IMR-90 (cell line): ENCODE data around the gene COL6A5. TPM values are rescaled to one million over a fixed set of nuclear protein-coding genes. Genes with fewer than 3 reads are reported as not detected.

Experiments
- ATAC-seq: fragments of 200-7000 bp; cut with Tn5 transposase; 2 replicates; pipeline ENCODE4 v1.9.1; 2020; ENCODE audit warnings: low read depth, mild to moderate bottlenecking, moderate library complexity
- BruUV-seq: library from RNA; stranded (reverse); fragments of 400-500 nt; replicated peaks from 2 replicates; lab custom pipeline; 2021; lab: Mats Ljungman, UMichigan
- CTCF ChIA-PET: fragments of 300-600 bp; formaldehyde crosslinking; extraction: SDS; loops from one replicate; lab custom pipeline; 2021; ENCODE audit warnings: antibody characterized with exemption; lab: Yijun Ruan, JAX
- POLR2A ChIA-PET: fragments of 300-600 bp; sonication (Branson Sonifier 250); formaldehyde crosslinking; loops from one replicate; lab custom pipeline; 2022; ENCODE audit warnings: antibody characterized with exemption; ENCODE audit not compliant: unreplicated experiment; lab: Charles Lee
- DNase-seq: peaks from one replicate; pipeline ENCODE4 v3.0.0; 2013
- H2AFZ ChIP-seq: replicated peaks from 2 replicates; pipeline ENCODE3; 2013; ENCODE audit warnings: low read length, mild to moderate bottlenecking; ENCODE audit not compliant: poor library complexity
- H2AK5ac ChIP-seq: 2 replicates; pipeline ENCODE4 v1.6.1; 2013; ENCODE audit warnings: low read depth, low read length, inconsistent platforms
- H2AK9ac ChIP-seq: replicated peaks from 2 replicates; pipeline ENCODE3; 2013; ENCODE audit warnings: mild to moderate bottlenecking, low read depth, low read length, moderate library complexity; ENCODE audit not compliant: poor library complexity
- H2BK120ac ChIP-seq: 2 replicates; pipeline ENCODE4 v1.6.1; 2013; ENCODE audit warnings: low read depth, low read length, inconsistent platforms
- H2BK15ac ChIP-seq: 3 replicates; pipeline ENCODE4 v1.6.1; 2013; ENCODE audit warnings: low read depth, low read length, inconsistent platforms
- H2BK20ac ChIP-seq: 2 replicates; pipeline ENCODE4 v1.6.1; 2013; ENCODE audit warnings: low read depth, mild to moderate bottlenecking, inconsistent platforms, low read length, moderate library complexity
- H2BK5ac ChIP-seq: 2 replicates; pipeline ENCODE4 v1.6.1; 2013; ENCODE audit warnings: mild to moderate bottlenecking, low read depth, low read length, inconsistent platforms; ENCODE audit not compliant: poor library complexity, severe bottlenecking
- H3K14ac ChIP-seq: replicated peaks from 2 replicates; pipeline ENCODE4 v1.6.1; 2013; ENCODE audit warnings: low read depth, low read length, inconsistent platforms
- H3K18ac ChIP-seq: 2 replicates; pipeline ENCODE4 v1.6.1; 2013; ENCODE audit warnings: low read depth, low read length, control low read depth
- H3K23ac ChIP-seq: 2 replicates; pipeline ENCODE4 v1.6.1; 2013; ENCODE audit warnings: low read depth, low read length, inconsistent platforms
- H3K27ac ChIP-seq: 2 replicates; pipeline ENCODE4 v1.5.1; 2013; ENCODE audit warnings: mild to moderate bottlenecking, control low read depth, low read length; ENCODE audit not compliant: insufficient read depth
- H3K27me3 ChIP-seq: 2 replicates; pipeline ENCODE4 v1.6.1; 2013; ENCODE audit warnings: low read length; ENCODE audit not compliant: control insufficient read depth, insufficient read depth
- H3K36me3 ChIP-seq: 2 replicates; pipeline ENCODE4 v1.6.1; 2013; ENCODE audit warnings: low read length, mixed read lengths; ENCODE audit not compliant: control insufficient read depth, insufficient read depth
- H3K4ac ChIP-seq: 2 replicates; pipeline ENCODE4 v1.6.1; 2013; ENCODE audit warnings: low read depth, low read length, inconsistent platforms
- H3K4me1 ChIP-seq: 2 replicates; pipeline ENCODE4 v1.6.1; 2013; ENCODE audit warnings: low read length, mixed read lengths; ENCODE audit not compliant: control insufficient read depth, insufficient read depth
- H3K4me2 ChIP-seq: 2 replicates; pipeline ENCODE4 v1.6.1; 2013; ENCODE audit warnings: low read depth, mild to moderate bottlenecking, control low read depth, low read length, moderate library complexity
- H3K4me3 ChIP-seq: 2 replicates; pipeline ENCODE4 v1.5.1; 2013; ENCODE audit warnings: low read depth, mild to moderate bottlenecking, control low read depth, low read length, moderate library complexity; ENCODE audit not compliant: insufficient read depth
- H3K56ac ChIP-seq: 2 replicates; pipeline ENCODE4 v1.6.1; 2013; ENCODE audit warnings: low read length, inconsistent platforms; ENCODE audit not compliant: insufficient read depth; ENCODE audit errors: extremely low read depth
- H3K79me1 ChIP-seq, 2 experiments: 2 replicates each; pipeline ENCODE4 v1.6.1; 2013; ENCODE audit warnings: low read length in 2 of 2, inconsistent platforms in 1 of 2, low read depth in 1 of 2
- H3K9ac ChIP-seq: 2 replicates; pipeline ENCODE4 v1.6.1; 2013; ENCODE audit warnings: low read depth, low read length, control low read depth
- H3K9me1 ChIP-seq: 2 replicates; pipeline ENCODE4 v1.6.1; 2013; ENCODE audit warnings: low read length, inconsistent platforms; ENCODE audit not compliant: insufficient read depth
- H3K9me3 ChIP-seq: 2 replicates; pipeline ENCODE4 v1.6.1; 2013; ENCODE audit warnings: low read length; ENCODE audit not compliant: control insufficient read depth, insufficient read depth
- H4K20me1 ChIP-seq: 2 replicates; pipeline ENCODE4 v1.6.1; 2013; ENCODE audit warnings: low read length, inconsistent platforms; ENCODE audit not compliant: insufficient read depth
- H4K5ac ChIP-seq: 2 replicates; pipeline ENCODE4 v1.6.1; 2013; ENCODE audit warnings: mild to moderate bottlenecking, low read depth, low read length, control low read depth
- H4K8ac ChIP-seq, 2 experiments: 2 replicates each; pipeline ENCODE4 v1.6.1; 2013; ENCODE audit warnings: low read depth in 2 of 2, low read length in 2 of 2, control low read depth in 1 of 2, inconsistent platforms in 1 of 2
- H4K91ac ChIP-seq: 2 replicates; pipeline ENCODE4 v1.6.1; 2013; ENCODE audit warnings: low read depth, low read length, inconsistent platforms; ENCODE audit not compliant: insufficient read depth
- CEBPB ChIP-seq: IDR thresholded peaks from 2 replicates; pipeline ENCODE4 v1.6.1; 2012; ENCODE audit warnings: low read depth, low read length, improper control_type of control experiment
- CHD1 ChIP-seq: IDR thresholded peaks from 2 replicates; pipeline ENCODE4 v1.6.1; 2012; ENCODE audit warnings: low read depth, low read length, improper control_type of control experiment
- NFE2L2 ChIP-seq: fragments of 150-350 bp; IDR thresholded peaks from 2 replicates; pipeline ENCODE4 v1.6.1; 2016; ENCODE audit warnings: low read depth, mild to moderate bottlenecking, low read length
- RCOR1 ChIP-seq: IDR thresholded peaks from 2 replicates; pipeline ENCODE4 v1.6.1; 2012; ENCODE audit warnings: mild to moderate bottlenecking, low read length, improper control_type of control experiment; ENCODE audit not compliant: insufficient replicate concordance
- WGBS, 2 experiments: methylation state at CpG; one replicate each; pipeline versions ENCODE4 v1.1.5 to v1.1.7; 2013; ENCODE audit warnings: missing lambda C conversion rate in 2 of 2; ENCODE audit not compliant: insufficient read length in 1 of 2; ENCODE audit errors: extremely low coverage in 2 of 2; 5-methylcytosine and 5-hydroxymethylcytosine counted together
- dilution Hi-C: fragments of 300-500 bp; cut with HindIII; formaldehyde crosslinking; loops from one replicate; pipeline ENCODE4 v1.14.3; 2018; ENCODE audit warnings: low sequenced_read_pairs; ENCODE audit not compliant: unreplicated experiment
- in situ Hi-C: fragments of 300-500 bp; cut with MboI; formaldehyde crosslinking; loops from 3 replicates; pipeline ENCODE4 v1.14.3; 2019; ENCODE audit warnings: low sequenced_read_pairs, inconsistent platforms, mixed read lengths
- intact Hi-C: fragments of 100-400 bp; cut with micrococcal nuclease; formaldehyde crosslinking; loops from 2 replicates; pipeline ENCODE4 v1.10.0; 2022
- polyA plus RNA-seq, 3 experiments: library from polyadenylated mRNA; depleted of rRNA; stranded (reverse); fragments of >200 nt; gene quantifications; 2 replicates each; pipeline ENCODE4 v1.2.3, GENCODE V29; 2012; ENCODE audit warnings: low replicate concordance in 1 of 3
- total RNA-seq: library from RNA; depleted of rRNA; stranded (reverse); fragments of >200 nt; gene quantifications from 2 replicates; pipeline ENCODE4 v1.2.3, GENCODE V29; 2012
- TF ChIP-seq, protein P1 (sequence below): fragments of 150-350 bp; IDR thresholded peaks from 2 replicates; pipeline ENCODE4 v1.6.1; 2017; ENCODE audit warnings: mild to moderate bottlenecking, antibody characterized with exemption, low read length, low read depth

The COL6A5 gene
- total and polyA plus RNA-seq, 2 of the 4 experiments (the other 2 are of a cell fraction) = not detected

GRCh38 chr3:130463221-130463620 lies 117.7 kb downstream of the COL6A5 start:
- no peak overlapping the region for H2BK15ac ChIP-seq
- no peak overlapping the region for H4K8ac ChIP-seq
- no peak for ATAC-seq
- CTCF ChIA-PET = no interaction called here
- H3K9me1 ChIP-seq = no peaks in the 10 kb centered on the region
- DNase-seq = no peak
- no peak overlapping the region for H3K9ac ChIP-seq
- H4K20me1 ChIP-seq = no peaks in the 10 kb centered on the region
- no peak for TF ChIP-seq CHD1
- TF ChIP-seq RCOR1 = no peak
- TF ChIP-seq CEBPB = no peak
- no peak for TF ChIP-seq NFE2L2
- TF ChIP-seq, protein P1, sequence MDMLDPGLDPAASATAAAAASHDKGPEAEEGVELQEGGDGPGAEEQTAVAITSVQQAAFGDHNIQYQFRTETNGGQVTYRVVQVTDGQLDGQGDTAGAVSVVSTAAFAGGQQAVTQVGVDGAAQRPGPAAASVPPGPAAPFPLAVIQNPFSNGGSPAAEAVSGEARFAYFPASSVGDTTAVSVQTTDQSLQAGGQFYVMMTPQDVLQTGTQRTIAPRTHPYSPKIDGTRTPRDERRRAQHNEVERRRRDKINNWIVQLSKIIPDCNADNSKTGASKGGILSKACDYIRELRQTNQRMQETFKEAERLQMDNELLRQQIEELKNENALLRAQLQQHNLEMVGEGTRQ = no peak
- no peak overlapping the region for H3K14ac ChIP-seq
- BruUV-seq = no TSS peak
- H2AFZ ChIP-seq = no peak overlapping the region
- no peaks in the 10 kb centered on the region for H3K9me3 ChIP-seq
- no peak overlapping the region for H3K18ac ChIP-seq
- H3K27me3 ChIP-seq = no peaks in the 10 kb centered on the region
- no peak overlapping the region for H2BK120ac ChIP-seq
- H3K4me1 ChIP-seq = no peaks in the 10 kb centered on the region
- no CpG with 5 or more reads among the region's 1 CpG for WGBS, 2 experiments
- no peak overlapping the region for H3K4me3 ChIP-seq
- H3K4ac ChIP-seq = no peak overlapping the region
- no peak overlapping the region for H2AK9ac ChIP-seq
- H3K36me3 ChIP-seq = no peaks in the 10 kb centered on the region
- in situ Hi-C loops (no loop called here), dilution Hi-C loops (no loop called here), intact Hi-C loops (no loop called here)
- no peak overlapping the region for H2AK5ac ChIP-seq
- H3K23ac ChIP-seq = no peak overlapping the region
- no peaks in the 10 kb centered on the region for H3K79me1 ChIP-seq
- no peak overlapping the region for H3K56ac ChIP-seq
- no peak overlapping the region for H2BK20ac ChIP-seq
- H3K27ac ChIP-seq = no peak overlapping the region
- H3K4me2 ChIP-seq = no peak overlapping the region
- POLR2A ChIA-PET = no interaction called here
- no peak overlapping the region for H4K91ac ChIP-seq
- H4K5ac ChIP-seq = no peak overlapping the region
- H2BK5ac ChIP-seq = no peak overlapping the region
